Measurements from ENCODE around the gene VSIG10L2.

DNA sequence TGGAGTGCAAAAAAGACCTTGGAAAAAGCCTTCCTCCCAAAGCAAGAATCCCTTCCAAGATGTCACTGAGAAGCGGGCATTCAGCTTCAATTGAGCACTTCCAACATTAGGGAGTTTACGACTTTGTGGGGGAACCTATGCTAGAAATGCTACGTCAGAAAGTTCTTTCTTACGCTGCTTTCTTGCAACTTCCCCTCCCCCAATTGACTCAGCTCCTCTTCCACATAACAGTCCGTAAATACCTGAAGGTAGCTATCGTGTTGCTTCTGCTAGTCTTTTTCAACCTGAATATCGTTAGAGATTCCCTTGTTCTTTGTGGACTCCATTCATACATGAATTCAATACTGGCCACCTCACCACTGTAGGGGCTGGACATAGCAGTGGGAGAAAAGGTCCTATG, 47.0 kb downstream of the VSIG10L2 start:
- TF ChIP-seq, protein P1, sequence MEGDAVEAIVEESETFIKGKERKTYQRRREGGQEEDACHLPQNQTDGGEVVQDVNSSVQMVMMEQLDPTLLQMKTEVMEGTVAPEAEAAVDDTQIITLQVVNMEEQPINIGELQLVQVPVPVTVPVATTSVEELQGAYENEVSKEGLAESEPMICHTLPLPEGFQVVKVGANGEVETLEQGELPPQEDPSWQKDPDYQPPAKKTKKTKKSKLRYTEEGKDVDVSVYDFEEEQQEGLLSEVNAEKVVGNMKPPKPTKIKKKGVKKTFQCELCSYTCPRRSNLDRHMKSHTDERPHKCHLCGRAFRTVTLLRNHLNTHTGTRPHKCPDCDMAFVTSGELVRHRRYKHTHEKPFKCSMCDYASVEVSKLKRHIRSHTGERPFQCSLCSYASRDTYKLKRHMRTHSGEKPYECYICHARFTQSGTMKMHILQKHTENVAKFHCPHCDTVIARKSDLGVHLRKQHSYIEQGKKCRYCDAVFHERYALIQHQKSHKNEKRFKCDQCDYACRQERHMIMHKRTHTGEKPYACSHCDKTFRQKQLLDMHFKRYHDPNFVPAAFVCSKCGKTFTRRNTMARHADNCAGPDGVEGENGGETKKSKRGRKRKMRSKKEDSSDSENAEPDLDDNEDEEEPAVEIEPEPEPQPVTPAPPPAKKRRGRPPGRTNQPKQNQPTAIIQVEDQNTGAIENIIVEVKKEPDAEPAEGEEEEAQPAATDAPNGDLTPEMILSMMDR (IDR thresholded peaks at IDR 0.05) = no peak
- no peak for TF ChIP-seq POLR2A (IDR thresholded peaks at IDR 0.05)
